Panc1 (cell line): Measurements from ENCODE around the gene NME4.
"Not testable (repeated sequence)": the region's sequence is repeated elsewhere in the genome, so short reads cannot be mapped to it uniquely, and the experiment has no call there.

Experiments
- CTCF ChIP-seq: fragments of 450-650 bp; IDR thresholded peaks from 2 replicates; pipeline ENCODE4 v1.5.1; 2017; ENCODE audit warnings: mild to moderate bottlenecking
- POLR2AphosphoS5 ChIP-seq: IDR thresholded peaks from 2 replicates; pipeline ENCODE4 v1.6.1; 2012; ENCODE audit warnings: mild to moderate bottlenecking, low read depth, low read length, moderate library complexity
- REST ChIP-seq, 2 experiments: IDR thresholded peaks; 2 replicates each; pipeline ENCODE4 v1.6.1; 2011 to 2012; ENCODE audit warnings: low read depth in 2 of 2, control low read depth in 1 of 2, low read length in 1 of 2, mild to moderate bottlenecking in 1 of 2, moderate library complexity in 1 of 2; ENCODE audit not compliant: insufficient read depth in 1 of 2
- SIN3A ChIP-seq: IDR thresholded peaks from 2 replicates; pipeline ENCODE4 v1.6.1; 2012; ENCODE audit warnings: low read depth, mild to moderate bottlenecking, low read length, moderate library complexity, borderline replicate concordance; ENCODE audit not compliant: insufficient read depth
- TCF7L2 ChIP-seq: IDR thresholded peaks from 2 replicates; pipeline ENCODE4 v1.6.1; 2011; ENCODE audit warnings: mild to moderate bottlenecking, low read depth, low read length, inconsistent platforms

- TF ChIP-seq CTCF; REST (IDR thresholded peaks at IDR 0.05; ENCODE audit: insufficient read depth in 1 of 2, low read depth in 2 of 2, low read length in 1 of 2); POLR2AphosphoS5; SIN3A; TCF7L2: not testable (repeated sequence)
These were observed 48.5 kb upstream of the NME4 start for GRCh38 chr16:348495-348894.
